ENCODE results near the gene CCDC102A.

DNA sequence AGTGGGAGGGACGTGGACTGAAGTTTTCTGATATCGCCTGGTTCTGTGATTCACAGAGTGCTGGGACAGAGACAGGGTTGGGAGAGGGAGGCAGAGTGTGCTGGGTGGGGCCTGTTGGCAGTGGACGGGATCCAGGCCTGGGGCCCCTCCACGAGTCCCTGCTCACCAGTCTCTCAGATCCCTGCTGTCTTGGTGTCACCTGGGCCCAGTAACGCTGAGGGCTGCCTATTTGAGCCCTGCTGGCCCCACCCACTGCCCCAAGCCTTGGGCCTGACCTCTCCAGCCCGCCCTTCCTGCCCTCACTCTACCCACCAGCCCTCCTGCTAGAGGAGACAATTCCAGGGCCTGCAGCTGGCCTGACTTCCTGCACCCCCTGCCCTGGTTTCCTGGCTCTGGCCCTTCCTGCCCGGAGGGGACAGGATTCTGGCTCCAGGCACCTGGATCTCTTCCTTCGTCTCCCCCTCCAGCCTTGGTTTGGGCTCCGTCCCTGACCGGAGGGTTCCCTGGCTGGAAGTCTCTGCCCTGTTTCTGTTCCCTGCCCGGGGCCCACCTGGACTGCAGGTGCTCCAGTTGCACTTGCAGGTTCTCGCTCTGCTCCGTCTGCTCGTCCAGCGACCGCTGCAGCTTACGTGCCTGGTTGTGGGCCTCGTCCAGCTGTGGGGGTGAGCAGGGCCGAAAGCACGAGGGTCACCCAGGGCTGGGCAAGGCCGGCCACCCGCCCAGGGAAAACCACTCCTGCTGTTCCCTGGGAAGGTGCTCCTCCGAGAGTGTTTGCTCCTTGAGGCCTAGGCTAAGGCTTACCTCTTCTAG, 21.4 kb downstream of the CCDC102A start:
- TF ChIP-seq POLR2A (IDR thresholded peaks at IDR 0.05) (no peak), EP300 (IDR thresholded peaks at IDR 0.05) (no peak), POLR2AphosphoS5 (IDR thresholded peaks at IDR 0.05) (no peak)
- TF ChIP-seq, protein P1, sequence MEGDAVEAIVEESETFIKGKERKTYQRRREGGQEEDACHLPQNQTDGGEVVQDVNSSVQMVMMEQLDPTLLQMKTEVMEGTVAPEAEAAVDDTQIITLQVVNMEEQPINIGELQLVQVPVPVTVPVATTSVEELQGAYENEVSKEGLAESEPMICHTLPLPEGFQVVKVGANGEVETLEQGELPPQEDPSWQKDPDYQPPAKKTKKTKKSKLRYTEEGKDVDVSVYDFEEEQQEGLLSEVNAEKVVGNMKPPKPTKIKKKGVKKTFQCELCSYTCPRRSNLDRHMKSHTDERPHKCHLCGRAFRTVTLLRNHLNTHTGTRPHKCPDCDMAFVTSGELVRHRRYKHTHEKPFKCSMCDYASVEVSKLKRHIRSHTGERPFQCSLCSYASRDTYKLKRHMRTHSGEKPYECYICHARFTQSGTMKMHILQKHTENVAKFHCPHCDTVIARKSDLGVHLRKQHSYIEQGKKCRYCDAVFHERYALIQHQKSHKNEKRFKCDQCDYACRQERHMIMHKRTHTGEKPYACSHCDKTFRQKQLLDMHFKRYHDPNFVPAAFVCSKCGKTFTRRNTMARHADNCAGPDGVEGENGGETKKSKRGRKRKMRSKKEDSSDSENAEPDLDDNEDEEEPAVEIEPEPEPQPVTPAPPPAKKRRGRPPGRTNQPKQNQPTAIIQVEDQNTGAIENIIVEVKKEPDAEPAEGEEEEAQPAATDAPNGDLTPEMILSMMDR (IDR thresholded peaks at IDR 0.05) = no peak

All from upper lobe of left lung (tissue), 4 donors.